Fibroblast of villous mesenchyme (primary cell): ENCODE data around the gene KLF3. TPM values are rescaled to one million over a fixed set of nuclear protein-coding genes. Genes with fewer than 3 reads are reported as not detected.

Experiments used
- DNase-seq: peaks from one replicate; pipeline ENCODE4 v3.0.0-alpha.2; 2010; ENCODE audit warnings: low read depth
- H3K4me3 ChIP-seq: 2 replicates; pipeline ENCODE4 v1.5.1; 2011; ENCODE audit warnings: low read depth, mild to moderate bottlenecking, low read length
- total RNA-seq: library from RNA; depleted of rRNA; stranded (reverse); fragments of >200 nt; gene quantifications from 2 replicates; pipeline ENCODE4 v1.2.3, GENCODE V29; 2012
- TF ChIP-seq, protein P1 (sequence below): IDR thresholded peaks from 2 replicates; pipeline ENCODE4 v1.5.1; 2012; ENCODE audit warnings: low read depth, mild to moderate bottlenecking, low read length; ENCODE audit not compliant: insufficient read depth

Gene KLF3
- total RNA-seq = 22.2 and 24.2 TPM in 2 replicates

DNA sequence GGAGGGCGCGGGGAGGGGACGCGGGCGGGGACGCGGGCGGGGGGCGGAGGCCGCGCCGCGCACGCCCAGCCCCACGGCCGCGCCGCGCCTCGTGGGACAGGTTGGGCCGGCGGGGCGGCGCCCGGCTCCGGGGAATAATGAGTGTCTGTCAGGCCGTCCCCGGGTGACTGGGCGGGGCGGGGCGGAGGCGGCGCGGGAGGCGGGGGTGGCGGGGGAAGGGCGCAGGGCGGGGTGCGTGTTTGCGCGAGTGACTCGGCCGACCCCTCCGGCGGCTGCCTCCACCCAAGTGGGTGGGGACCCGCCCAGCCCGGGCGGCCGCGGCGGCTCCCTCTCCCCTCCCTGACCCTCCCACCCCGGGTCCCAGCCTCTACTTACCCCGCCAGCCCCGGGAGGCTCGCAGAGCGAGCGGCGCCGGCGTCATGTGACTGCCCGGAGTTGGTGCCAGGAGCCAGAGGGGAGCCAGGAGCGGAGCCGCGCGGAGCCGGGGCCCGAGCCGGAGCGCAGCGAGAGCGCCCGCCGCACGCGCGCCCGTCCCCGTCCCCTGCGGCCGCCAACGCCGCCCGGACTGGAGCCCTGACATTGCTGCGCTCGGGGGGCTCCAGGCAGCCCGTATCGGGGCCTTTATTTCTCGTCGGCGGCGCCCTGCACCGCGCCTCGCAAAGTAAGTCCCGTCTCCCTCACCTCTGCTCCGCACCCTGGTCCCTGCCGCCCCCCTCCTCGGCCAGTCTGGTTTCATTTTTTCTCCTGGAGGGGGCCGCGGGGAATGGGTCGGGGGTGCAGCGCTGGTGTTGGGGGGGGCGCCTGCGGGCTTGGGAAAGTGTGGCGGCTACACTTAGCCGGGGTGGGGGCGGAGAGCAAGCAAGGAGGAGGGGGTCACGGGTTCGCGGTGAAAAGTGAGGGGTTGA, at the start of gene KLF3:
Gene KLF3, plus strand, starts transcription at position 399 of the 905 bp plus-strand sequence. CDS start 16,427 bp downstream, outside the sequence.
- peak; percentile 93 for DNase-seq
- TF ChIP-seq, protein P1, sequence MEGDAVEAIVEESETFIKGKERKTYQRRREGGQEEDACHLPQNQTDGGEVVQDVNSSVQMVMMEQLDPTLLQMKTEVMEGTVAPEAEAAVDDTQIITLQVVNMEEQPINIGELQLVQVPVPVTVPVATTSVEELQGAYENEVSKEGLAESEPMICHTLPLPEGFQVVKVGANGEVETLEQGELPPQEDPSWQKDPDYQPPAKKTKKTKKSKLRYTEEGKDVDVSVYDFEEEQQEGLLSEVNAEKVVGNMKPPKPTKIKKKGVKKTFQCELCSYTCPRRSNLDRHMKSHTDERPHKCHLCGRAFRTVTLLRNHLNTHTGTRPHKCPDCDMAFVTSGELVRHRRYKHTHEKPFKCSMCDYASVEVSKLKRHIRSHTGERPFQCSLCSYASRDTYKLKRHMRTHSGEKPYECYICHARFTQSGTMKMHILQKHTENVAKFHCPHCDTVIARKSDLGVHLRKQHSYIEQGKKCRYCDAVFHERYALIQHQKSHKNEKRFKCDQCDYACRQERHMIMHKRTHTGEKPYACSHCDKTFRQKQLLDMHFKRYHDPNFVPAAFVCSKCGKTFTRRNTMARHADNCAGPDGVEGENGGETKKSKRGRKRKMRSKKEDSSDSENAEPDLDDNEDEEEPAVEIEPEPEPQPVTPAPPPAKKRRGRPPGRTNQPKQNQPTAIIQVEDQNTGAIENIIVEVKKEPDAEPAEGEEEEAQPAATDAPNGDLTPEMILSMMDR = no peak

DNA sequence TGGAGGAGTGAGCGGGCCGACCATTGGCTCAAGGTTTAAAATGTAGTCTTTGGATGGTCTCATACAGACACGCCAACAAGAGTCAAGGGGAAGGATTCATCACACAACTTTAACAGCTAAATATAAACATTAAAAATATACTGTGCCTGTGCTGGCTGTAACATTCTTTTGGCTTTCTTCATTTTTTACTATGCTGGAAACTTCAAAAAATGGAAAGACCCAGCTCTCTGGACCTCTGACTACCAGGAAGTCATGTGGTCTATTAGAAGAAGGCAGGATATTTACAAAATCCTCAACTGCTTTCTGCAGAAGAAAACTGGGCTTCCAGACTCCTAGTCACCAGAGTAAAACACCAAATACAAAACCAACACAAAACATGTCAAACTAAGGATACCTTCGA, 49.8 kb upstream of the KLF3 start:
- TF ChIP-seq, protein P1 = no peak
- no peak overlapping the region for H3K4me3 ChIP-seq
- DNase-seq = peak; percentile 41

More for the DNA sequence above, at the start of gene KLF3:
- peak within 1 kb of the TSS; percentile 86 for H3K4me3 ChIP-seq

DNA sequence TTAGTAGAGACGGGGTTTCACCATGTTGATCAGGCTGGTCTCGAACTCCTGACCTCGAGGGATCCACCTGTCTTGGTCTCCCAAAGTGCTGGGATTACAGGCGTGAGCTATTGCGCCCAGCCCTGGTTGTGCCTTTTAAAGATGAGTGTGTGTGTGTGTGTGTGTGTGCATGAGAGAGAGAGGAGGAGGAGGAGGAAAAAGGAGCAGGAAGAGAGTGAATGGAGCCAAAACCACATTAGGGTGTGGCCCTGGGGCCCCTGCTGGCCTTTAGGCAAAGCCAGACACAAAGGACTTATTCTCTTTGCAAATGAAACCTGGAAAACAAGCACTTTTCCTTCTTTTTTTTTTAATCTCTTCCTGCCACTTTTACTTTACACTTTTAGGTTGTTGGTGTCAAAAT, 48.2 kb upstream of the KLF3 start:
- TF ChIP-seq, protein P1 = no peak
- no peak for DNase-seq
- H3K4me3 ChIP-seq = no peak overlapping the region

DNA sequence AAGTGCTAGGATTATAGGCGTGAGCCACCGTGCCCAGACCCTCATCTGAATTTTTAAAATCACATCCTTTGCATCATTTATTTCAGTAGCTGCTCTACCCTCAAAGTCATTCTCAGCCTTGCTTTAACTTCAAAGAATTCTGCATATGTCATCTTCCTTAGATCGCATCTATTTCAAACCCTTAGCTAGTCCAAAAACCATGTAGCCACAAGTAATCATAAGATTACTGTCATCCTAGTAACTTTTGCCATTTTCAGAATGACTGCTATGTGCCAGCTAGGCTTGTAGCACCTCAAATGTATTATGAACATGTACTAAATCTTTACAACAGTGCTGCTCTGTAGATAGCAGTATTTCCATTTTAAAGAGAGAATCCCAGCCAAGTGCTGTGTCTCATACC, 45.5 kb upstream of the KLF3 start:
- no peak for DNase-seq
- TF ChIP-seq, protein P1 = no peak
- no peak overlapping the region for H3K4me3 ChIP-seq

DNA sequence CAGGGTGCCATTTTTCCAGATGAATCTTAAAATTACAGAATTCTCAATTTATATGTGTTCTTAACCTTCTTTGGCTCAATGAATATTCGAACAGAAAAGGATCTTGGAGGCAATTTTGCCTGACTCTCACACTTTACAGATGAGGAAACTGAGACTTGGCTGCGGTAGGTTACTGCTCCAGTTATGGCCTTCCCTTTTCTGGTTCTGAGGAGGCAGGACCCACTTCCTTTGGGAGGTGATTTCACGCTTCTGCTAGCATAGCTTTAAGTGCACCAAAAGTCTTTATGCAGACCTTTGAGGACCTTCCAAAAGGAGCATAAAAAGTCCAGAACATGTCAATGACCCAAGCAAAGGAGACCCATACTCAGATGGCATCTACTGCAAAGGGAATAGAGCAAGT, 44.7 kb upstream of the KLF3 start:
- TF ChIP-seq, protein P1 = no peak
- H3K4me3 ChIP-seq = no peak overlapping the region
- no peak for DNase-seq

DNA sequence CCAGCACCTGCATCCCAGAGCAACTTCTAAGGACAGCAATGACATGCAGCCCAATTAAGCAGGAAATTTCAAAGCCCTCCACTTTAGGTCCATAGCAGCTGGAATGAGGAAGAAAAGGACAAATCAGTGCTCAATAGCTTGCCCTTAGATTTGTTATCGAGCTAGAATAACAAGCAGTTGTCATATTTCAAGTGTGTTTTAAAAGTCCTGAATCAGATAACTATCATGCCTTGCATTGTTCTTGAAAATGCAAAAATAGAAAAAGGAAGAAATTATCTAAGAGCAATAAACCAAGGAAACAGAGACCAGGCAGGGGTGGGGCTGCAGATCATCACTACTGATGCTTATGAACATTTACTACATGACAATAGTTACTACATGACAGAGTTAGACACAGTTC, 43.9 kb upstream of the KLF3 start:
- TF ChIP-seq, protein P1 = no peak
- no peak overlapping the region for H3K4me3 ChIP-seq
- DNase-seq = no peak

DNA sequence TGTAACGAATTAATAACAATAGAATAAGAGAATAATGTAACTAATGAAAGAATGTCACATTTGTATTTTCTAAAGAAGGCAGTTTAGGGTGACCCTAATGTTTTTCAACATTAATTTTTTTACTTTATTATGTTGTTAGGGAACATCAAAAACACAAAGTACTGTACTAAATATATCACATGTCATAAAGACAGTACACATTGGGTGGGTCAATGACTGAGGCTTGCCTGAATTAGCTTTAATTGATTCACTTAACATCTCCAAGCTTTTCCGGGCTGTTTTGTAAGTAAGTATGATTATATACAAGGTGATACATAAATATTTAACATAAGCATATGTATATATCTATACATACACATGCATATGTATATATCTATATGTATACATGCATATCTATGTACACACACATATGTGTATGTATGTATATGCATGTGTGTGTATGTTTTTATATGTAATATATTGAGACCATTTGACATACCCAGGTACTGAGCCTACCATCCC, 43.4 kb upstream of the KLF3 start:
- DNase-seq = no peak
- TF ChIP-seq, protein P1 = no peak
- no peak overlapping the region for H3K4me3 ChIP-seq
